ENCODE data around the gene CASZ1. TPM values are rescaled to one million over a fixed set of nuclear protein-coding genes. Genes with fewer than 3 reads are reported as not detected.

The CASZ1 gene
- total and polyA plus RNA-seq, 9 of the 15 experiments (the other 6 are each of a cell fraction or from before 2014, with no cell fraction given), result 0.01 to 4.0 (median 0.76) TPM; not detected in 1

DNA sequence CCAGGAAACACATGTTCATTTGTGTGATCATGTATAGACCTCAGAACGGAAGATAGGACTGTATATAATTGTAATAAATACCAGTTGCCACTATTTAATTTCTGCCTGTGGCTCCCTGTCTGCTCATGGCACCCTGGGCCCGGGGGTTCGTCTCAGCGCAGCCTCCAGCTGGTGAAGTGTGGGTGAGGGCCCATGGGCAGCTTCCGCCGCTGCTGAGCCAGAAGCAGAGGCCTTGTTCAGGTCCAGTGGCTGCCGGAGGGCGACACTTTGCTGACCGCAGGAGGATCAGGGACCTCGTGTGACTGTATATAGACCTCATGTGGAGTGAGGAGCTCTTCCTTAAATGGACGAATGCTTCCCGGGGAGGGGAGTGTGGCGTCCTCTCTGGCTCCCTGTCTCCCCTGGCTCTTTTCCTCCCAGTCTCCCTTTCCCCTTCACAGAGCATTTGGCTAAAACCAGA is 165.8 kb downstream of the CASZ1 start:
- Histone ChIP-seq H3K4me2 (ENCODE audit: insufficient read depth, low read length) (no peak overlapping the region), H3K4me3 (no peak overlapping the region), H3K4me1 (replicated peaks in 1 of 2; ENCODE audit: control insufficient read depth in 2 of 2, insufficient read depth in 2 of 2, low read length in 2 of 2) (peaks cover 0 to 43% of the 10 kb centered on the region in 2 experiments; a peak in 1 of 5 replicates), H3K27ac (ENCODE audit: extremely low read depth, low read depth, low read length) (no peak overlapping the region), H3K9ac (ENCODE audit: insufficient read depth in 1 of 2, low read depth in 2 of 2, low read length in 2 of 2) (peak overlapping the region in 1 of 2 experiments; percentile 29; a peak in 1 of 4 replicates), H3K27me3 (ENCODE audit: control insufficient read depth in 2 of 2, insufficient read depth in 2 of 2, low read length in 2 of 2) (no peaks in the 10 kb centered on the region; a peak in 1 of 5 replicates), H3K79me2 (ENCODE audit: control insufficient read depth, insufficient read depth, low read length) (no peaks in the 10 kb centered on the region), H3K36me3 (ENCODE audit: control insufficient read depth, insufficient read depth, low read length) (peaks cover 27% of the 10 kb centered on the region; the same call in 1 of the 3 replicates), H3K9me1 (ENCODE audit: control insufficient read depth, insufficient read depth, low read length) (no peaks in the 10 kb centered on the region), H4K20me1 (replicated peaks; ENCODE audit: control insufficient read depth, insufficient read depth, low read length) (peaks cover 3% of the 10 kb centered on the region; the same call in 1 of the 2 replicates), H3K9me3 (replicated peaks; ENCODE audit: control insufficient read depth, insufficient read depth, low read depth, low read length) (no peaks in the 10 kb centered on the region), H2AFZ (ENCODE audit: low read depth, low read length) (no peak overlapping the region)
- POLR2A ChIA-PET, result interaction anchor here (0.6 to 0.8 kb wide), 3 partner anchors 12 to 112 kb away, joined by 3 to 4 read pairs (median 3); no protein-coding TSS in a partner anchor
- DNase-seq (ENCODE audit: extremely low read depth in 1 of 4, low spot score in 3 of 4) (no peak), ATAC-seq (no peak), FAIRE-seq (no peak)
- in situ Hi-C loops (cut with MboI) (no loop called here), intact Hi-C loops (cut with micrococcal nuclease) (no loop called here)
- 93% methylated on average over 12 of the region's 13 CpGs for WGBS (ENCODE audit: insufficient coverage, low coverage, missing lambda C conversion rate)
- BruUV-seq (replicated peaks), result no TSS peak
- CTCF ChIA-PET (ENCODE audit: low intra/inter-chr PET ratio), result no interaction called here
- TF ChIP-seq MEF2A (IDR thresholded peaks at IDR 0.05; ENCODE audit: control insufficient read depth, low read depth, low read length) (no peak), ZNF696 (CRISPR knock-in tag; conservative IDR thresholded peaks at IDR 0.05) (no peak), CEBPB (tag; IDR thresholded peaks at IDR 0.05) (no peak), ZNF444 (CRISPR knock-in tag; IDR thresholded peaks at IDR 0.05) (no peak), RFX1 (IDR thresholded peaks at IDR 0.05) (no peak), ZNF780A (CRISPR knock-in tag; IDR thresholded peaks at IDR 0.05) (no peak), NCOA1 (IDR thresholded peaks at IDR 0.05; ENCODE audit: low read depth) (no peak), POLR3A (IDR thresholded peaks at IDR 0.05; ENCODE audit: borderline replicate concordance, extremely low read depth, insufficient read depth, insufficient read length) (no peak), TSC22D4 (tag; IDR thresholded peaks at IDR 0.05) (no peak), ARID1B (IDR thresholded peaks at IDR 0.05) (no peak)
- TF ChIP-seq, protein P1, sequence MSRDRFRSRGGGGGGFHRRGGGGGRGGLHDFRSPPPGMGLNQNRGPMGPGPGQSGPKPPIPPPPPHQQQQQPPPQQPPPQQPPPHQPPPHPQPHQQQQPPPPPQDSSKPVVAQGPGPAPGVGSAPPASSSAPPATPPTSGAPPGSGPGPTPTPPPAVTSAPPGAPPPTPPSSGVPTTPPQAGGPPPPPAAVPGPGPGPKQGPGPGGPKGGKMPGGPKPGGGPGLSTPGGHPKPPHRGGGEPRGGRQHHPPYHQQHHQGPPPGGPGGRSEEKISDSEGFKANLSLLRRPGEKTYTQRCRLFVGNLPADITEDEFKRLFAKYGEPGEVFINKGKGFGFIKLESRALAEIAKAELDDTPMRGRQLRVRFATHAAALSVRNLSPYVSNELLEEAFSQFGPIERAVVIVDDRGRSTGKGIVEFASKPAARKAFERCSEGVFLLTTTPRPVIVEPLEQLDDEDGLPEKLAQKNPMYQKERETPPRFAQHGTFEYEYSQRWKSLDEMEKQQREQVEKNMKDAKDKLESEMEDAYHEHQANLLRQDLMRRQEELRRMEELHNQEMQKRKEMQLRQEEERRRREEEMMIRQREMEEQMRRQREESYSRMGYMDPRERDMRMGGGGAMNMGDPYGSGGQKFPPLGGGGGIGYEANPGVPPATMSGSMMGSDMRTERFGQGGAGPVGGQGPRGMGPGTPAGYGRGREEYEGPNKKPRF (IDR thresholded peaks at IDR 0.05; ENCODE audit: low read depth, low read length), result no peak
